ENCODE measurements around the gene MLLT3. TPM values are rescaled to one million over a fixed set of nuclear protein-coding genes. Genes with fewer than 3 reads are reported as not detected.

Gene MLLT3
- total and polyA plus RNA-seq, 2 experiments from 2014 or later = 40.0 to 58.3 TPM

- H3K36me3 ChIP-seq = no peaks in the 10 kb centered on the region
- no peak for TF ChIP-seq CTCF (IDR thresholded peaks at IDR 0.05; ENCODE audit: low read depth, low read length)
- no peak overlapping the region for H3K4me3 ChIP-seq
- H3K27me3 ChIP-seq = no peaks in the 10 kb centered on the region
- H3K4me1 ChIP-seq (ENCODE audit: low read depth) = peaks cover 28% of the 10 kb centered on the region
- peak overlapping the region; percentile 46 for H3K27ac ChIP-seq
- no peak for DNase-seq (ENCODE audit: low read depth in 1 of 2, low spot score in 1 of 2)
- no peaks in the 10 kb centered on the region for H3K9me3 ChIP-seq (ENCODE audit: low read depth)
These were observed 58.4 kb downstream of the MLLT3 start for GRCh38 chr9:20563917-20564316.

- Histone ChIP-seq H3K9me3 (ENCODE audit: low read depth) (no peaks in the 10 kb centered on the region), H3K27ac (no peak overlapping the region), H3K4me3 (no peak overlapping the region), H3K36me3 (no peaks in the 10 kb centered on the region), H3K27me3 (no peaks in the 10 kb centered on the region), H3K4me1 (ENCODE audit: low read depth) (peaks cover 28% of the 10 kb centered on the region)
- no peak for TF ChIP-seq CTCF (IDR thresholded peaks at IDR 0.05; ENCODE audit: low read depth, low read length)
- DNase-seq (ENCODE audit: low read depth in 1 of 2, low spot score in 1 of 2) = no peak
These were observed 60.2 kb downstream of the MLLT3 start for GRCh38 chr9:20562051-20562450.

- TF ChIP-seq CTCF (IDR thresholded peaks at IDR 0.05; ENCODE audit: low read depth, low read length) = no peak
- no peak overlapping the region for H3K4me3 ChIP-seq
- no peaks in the 10 kb centered on the region for H3K36me3 ChIP-seq
These were observed 60.8 kb downstream of the MLLT3 start for GRCh38 chr9:20561531-20561930.

GRCh38 chr9:20559231-20559890, 62.9 kb downstream of the MLLT3 start:
- H3K4me1 ChIP-seq (ENCODE audit: low read depth) = peaks cover 27% of the 10 kb centered on the region
- H3K36me3 ChIP-seq = no peaks in the 10 kb centered on the region
- no peaks in the 10 kb centered on the region for H3K27me3 ChIP-seq
- H3K4me3 ChIP-seq = no peak overlapping the region
- TF ChIP-seq CTCF (IDR thresholded peaks at IDR 0.05; ENCODE audit: low read depth, low read length) = no peak
- no peak for DNase-seq (ENCODE audit: low read depth in 1 of 2, low spot score in 1 of 2)
- no peaks in the 10 kb centered on the region for H3K9me3 ChIP-seq (ENCODE audit: low read depth)
- H3K27ac ChIP-seq = no peak overlapping the region

More at GRCh38 chr9:20561531-20561930, 60.8 kb downstream of the MLLT3 start:
- Histone ChIP-seq H3K27me3 (no peaks in the 10 kb centered on the region), H3K27ac (no peak overlapping the region), H3K4me1 (ENCODE audit: low read depth) (peaks cover 28% of the 10 kb centered on the region), H3K9me3 (ENCODE audit: low read depth) (no peaks in the 10 kb centered on the region)
- DNase-seq (ENCODE audit: low read depth in 1 of 2, low spot score in 1 of 2) = no peak

- Histone ChIP-seq H3K4me3 (no peak overlapping the region), H3K27ac (no peak overlapping the region), H3K36me3 (no peaks in the 10 kb centered on the region), H3K4me1 (ENCODE audit: low read depth) (peaks cover 19% of the 10 kb centered on the region), H3K9me3 (ENCODE audit: low read depth) (no peaks in the 10 kb centered on the region), H3K27me3 (no peaks in the 10 kb centered on the region)
- no peak for TF ChIP-seq CTCF (IDR thresholded peaks at IDR 0.05; ENCODE audit: low read depth, low read length)
- peak in 1 of 2 donors; percentile 66 for DNase-seq (ENCODE audit: low read depth in 1 of 2, low spot score in 1 of 2)
These were observed 63.7 kb downstream of the MLLT3 start for GRCh38 chr9:20558566-20559016.
